ENCODE results near the gene CSH2. TPM values are rescaled to one million over a fixed set of nuclear protein-coding genes. Genes with fewer than 3 reads are reported as not detected.

Gene CSH2
- total RNA-seq, 1 donor from 2014 or later = not detected

DNA sequence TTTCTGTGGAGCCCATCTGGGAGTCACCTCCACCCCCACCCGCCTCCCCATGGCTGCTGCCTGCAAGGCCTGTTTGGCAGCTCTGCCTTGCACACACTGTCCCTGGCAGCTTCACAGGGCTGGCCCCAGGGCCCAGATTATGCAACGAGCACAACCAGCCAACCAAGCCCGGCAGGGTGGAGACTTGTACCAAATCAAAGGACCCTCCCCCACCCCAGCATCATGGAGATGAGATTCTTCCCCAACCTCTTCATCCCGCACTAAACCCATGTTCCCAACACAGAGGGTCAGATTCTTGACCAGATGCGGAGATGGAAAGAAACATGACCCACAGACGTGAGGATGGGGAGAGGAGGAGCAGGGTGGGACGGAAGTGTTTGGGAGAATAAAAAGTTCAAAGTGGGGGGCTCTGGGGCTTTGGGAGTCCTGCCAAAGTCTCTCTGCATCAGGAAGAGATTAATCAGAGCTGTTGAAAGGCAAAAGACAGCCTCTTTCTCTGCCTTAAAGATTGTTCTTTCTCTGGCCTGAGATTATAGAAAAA is 34.8 kb downstream of the CSH2 start:
- Mint-ChIP-seq H3K9me3 (ENCODE audit: low read depth) (no peaks in the 10 kb centered on the region), H3K27me3 (ENCODE audit: low read depth) (no peaks in the 10 kb centered on the region), H3K4me1 (ENCODE audit: low read depth) (peaks cover 28% of the 10 kb centered on the region), H3K36me3 (ENCODE audit: low read depth) (peaks cover 6% of the 10 kb centered on the region), H3K4me3 (ENCODE audit: unreplicated experiment) (no peak overlapping the region), H3K27ac (ENCODE audit: unreplicated experiment) (no peak overlapping the region)
- TF ChIP-seq, protein P1, sequence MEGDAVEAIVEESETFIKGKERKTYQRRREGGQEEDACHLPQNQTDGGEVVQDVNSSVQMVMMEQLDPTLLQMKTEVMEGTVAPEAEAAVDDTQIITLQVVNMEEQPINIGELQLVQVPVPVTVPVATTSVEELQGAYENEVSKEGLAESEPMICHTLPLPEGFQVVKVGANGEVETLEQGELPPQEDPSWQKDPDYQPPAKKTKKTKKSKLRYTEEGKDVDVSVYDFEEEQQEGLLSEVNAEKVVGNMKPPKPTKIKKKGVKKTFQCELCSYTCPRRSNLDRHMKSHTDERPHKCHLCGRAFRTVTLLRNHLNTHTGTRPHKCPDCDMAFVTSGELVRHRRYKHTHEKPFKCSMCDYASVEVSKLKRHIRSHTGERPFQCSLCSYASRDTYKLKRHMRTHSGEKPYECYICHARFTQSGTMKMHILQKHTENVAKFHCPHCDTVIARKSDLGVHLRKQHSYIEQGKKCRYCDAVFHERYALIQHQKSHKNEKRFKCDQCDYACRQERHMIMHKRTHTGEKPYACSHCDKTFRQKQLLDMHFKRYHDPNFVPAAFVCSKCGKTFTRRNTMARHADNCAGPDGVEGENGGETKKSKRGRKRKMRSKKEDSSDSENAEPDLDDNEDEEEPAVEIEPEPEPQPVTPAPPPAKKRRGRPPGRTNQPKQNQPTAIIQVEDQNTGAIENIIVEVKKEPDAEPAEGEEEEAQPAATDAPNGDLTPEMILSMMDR (IDR thresholded peaks at IDR 0.05) = no peak
- DNase-seq (ENCODE audit: low spot score) = no peak

DNA sequence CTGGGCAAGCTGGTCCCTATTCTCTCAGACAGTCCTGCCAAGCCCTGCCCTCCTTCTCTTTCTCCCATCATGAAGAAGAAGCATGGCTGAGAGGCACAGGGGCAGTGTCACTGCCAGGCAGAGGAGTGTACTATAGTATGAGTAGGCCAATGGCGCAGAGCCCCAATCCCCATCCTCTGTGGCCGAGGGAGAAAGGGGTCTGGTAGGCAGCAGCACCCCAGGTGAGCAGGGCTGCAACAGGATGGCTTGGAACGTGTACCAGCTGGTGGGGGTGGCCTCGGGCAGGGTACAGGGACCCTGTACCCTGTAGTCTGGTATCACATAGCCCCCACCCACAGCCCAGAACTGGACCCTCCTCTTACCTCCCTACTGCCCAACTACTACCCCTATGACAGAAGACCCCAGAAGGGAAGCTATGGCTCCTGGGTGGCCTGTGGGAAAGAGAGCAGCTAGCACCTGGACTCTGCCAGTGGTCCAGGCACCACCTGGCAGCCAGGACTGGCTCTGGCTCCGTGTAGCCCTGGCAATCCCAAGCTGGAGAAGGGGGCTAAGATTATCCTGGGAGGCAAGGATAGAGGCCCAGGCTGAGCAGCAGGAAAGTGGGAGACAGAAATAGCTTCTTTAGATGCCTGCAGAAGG is 35.4 kb downstream of the CSH2 start:
- TF ChIP-seq, protein P1 (IDR thresholded peaks at IDR 0.05) = no peak
- H3K4me1 Mint-ChIP-seq (ENCODE audit: low read depth) = peaks cover 25% of the 10 kb centered on the region
- no peaks in the 10 kb centered on the region for H3K9me3 Mint-ChIP-seq (ENCODE audit: low read depth)
- no peaks in the 10 kb centered on the region for H3K27me3 Mint-ChIP-seq (ENCODE audit: low read depth)
- DNase-seq (ENCODE audit: low spot score) = no peak
- H3K36me3 Mint-ChIP-seq (ENCODE audit: low read depth) = peaks cover 6% of the 10 kb centered on the region
- peak overlapping the region; percentile 57 for H3K27ac Mint-ChIP-seq (ENCODE audit: unreplicated experiment)
- H3K4me3 Mint-ChIP-seq (ENCODE audit: unreplicated experiment) = no peak overlapping the region

DNA sequence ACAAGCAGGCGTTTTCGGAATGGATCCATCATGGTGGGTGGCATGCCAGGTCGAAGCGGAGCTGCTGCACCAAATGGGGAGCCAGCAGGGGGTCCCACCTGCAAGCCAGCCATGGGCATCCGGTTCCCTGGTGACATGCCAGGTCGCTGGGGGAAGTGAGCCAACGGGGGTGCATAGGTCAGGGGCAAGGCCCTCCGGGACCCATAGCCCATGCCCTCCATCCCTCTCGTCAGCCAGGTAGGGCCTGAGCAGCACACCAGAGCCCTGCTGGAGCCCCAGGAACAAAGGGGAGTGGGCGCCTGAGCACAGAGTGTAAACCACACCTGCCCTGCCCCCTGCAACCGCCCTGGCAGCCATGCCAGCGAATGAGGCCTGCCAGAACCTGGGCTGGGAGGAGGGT is 36.0 kb downstream of the CSH2 start:
- Mint-ChIP-seq H3K4me3 (ENCODE audit: unreplicated experiment) (no peak overlapping the region), H3K27me3 (ENCODE audit: low read depth) (no peaks in the 10 kb centered on the region), H3K27ac (ENCODE audit: unreplicated experiment) (no peak overlapping the region), H3K9me3 (ENCODE audit: low read depth) (no peaks in the 10 kb centered on the region), H3K36me3 (ENCODE audit: low read depth) (peaks cover 7% of the 10 kb centered on the region), H3K4me1 (ENCODE audit: low read depth) (peaks cover 25% of the 10 kb centered on the region)
- no peak for DNase-seq (ENCODE audit: low spot score)
- TF ChIP-seq, protein P1 (IDR thresholded peaks at IDR 0.05) = no peak

DNA sequence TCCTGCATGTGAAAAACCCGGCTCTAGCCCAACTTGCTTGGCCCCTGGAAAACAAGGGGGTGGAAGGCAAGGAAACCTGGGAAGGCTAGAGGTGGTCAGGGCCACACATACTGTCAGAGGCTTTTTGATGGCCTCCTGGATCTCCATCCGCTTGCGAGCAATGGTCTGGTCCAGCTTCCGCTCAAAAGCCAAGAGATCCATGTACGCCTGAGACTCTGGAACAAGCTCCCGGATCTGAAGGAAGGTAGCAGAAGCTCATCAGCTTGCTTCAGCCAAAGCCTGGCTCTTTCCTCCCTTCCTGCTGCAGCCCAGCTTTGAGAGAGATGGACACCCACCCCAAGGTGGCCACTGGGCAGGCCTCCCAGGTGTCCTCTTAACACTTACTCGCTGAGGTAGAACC is 36.7 kb downstream of the CSH2 start:
- Mint-ChIP-seq H3K4me1 (ENCODE audit: low read depth) (peaks cover 25% of the 10 kb centered on the region), H3K4me3 (ENCODE audit: unreplicated experiment) (no peak overlapping the region), H3K36me3 (ENCODE audit: low read depth) (peaks cover 13% of the 10 kb centered on the region), H3K9me3 (ENCODE audit: low read depth) (no peaks in the 10 kb centered on the region), H3K27ac (ENCODE audit: unreplicated experiment) (no peak overlapping the region), H3K27me3 (ENCODE audit: low read depth) (no peaks in the 10 kb centered on the region)
- DNase-seq (ENCODE audit: low spot score) = no peak
- TF ChIP-seq, protein P1 (IDR thresholded peaks at IDR 0.05) = no peak

DNA sequence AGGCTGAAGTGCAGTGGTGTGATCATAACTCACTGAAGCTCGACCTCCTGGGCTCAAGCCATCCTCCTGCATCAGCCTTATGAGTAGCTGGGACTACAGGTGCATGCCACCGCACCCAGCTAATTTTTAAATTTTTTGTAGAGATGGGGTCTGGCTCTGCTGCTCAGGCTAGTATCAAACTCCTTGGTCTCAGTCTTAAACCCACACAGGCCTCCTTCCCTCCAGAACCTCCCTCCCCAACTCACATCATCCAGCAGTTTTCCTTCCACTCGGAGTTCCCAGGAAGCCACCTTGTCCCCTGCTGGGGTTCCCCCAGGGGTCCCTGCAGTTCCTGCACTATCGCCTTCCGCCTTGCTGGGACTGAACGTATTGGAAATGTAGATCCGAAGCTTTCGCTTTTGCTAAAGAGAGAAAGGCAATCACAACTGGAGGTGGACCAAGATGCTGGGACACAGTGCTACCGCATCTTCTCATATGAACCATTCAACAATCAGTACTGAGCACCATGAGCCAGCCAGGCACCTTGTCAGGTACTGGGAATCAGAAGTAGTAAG is 38.2 kb downstream of the CSH2 start:
- no peaks in the 10 kb centered on the region for H3K27me3 Mint-ChIP-seq (ENCODE audit: low read depth)
- DNase-seq (ENCODE audit: low spot score) = no peak
- H3K9me3 Mint-ChIP-seq (ENCODE audit: low read depth) = no peaks in the 10 kb centered on the region
- H3K27ac Mint-ChIP-seq (ENCODE audit: unreplicated experiment) = peak overlapping the region; percentile 63
- H3K36me3 Mint-ChIP-seq (ENCODE audit: low read depth) = peaks cover 22% of the 10 kb centered on the region
- no peak overlapping the region for H3K4me3 Mint-ChIP-seq (ENCODE audit: unreplicated experiment)
- H3K4me1 Mint-ChIP-seq (ENCODE audit: low read depth) = peaks cover 10% of the 10 kb centered on the region
- TF ChIP-seq, protein P1 (IDR thresholded peaks at IDR 0.05) = peak; percentile 28

Data from chondrocyte (in vitro differentiated cells).